HG03432 (cell line): ENCODE data around the gene ALG12.
A peak's percentile ranks its signal among the peaks of the same experiment; 100 is the strongest.
"Not testable (repeated sequence)": the region's sequence is repeated elsewhere in the genome, so short reads cannot be mapped to it uniquely, and the experiment has no call there.

Experiments used
- ATAC-seq: cut with Tn5 transposase; IDR thresholded peaks from one replicate; pipeline ENCODE4 v1.9.1; 2021; ENCODE audit warnings: mild to moderate bottlenecking, moderate library complexity; ENCODE audit not compliant: unreplicated experiment

ALG12 gene

DNA sequence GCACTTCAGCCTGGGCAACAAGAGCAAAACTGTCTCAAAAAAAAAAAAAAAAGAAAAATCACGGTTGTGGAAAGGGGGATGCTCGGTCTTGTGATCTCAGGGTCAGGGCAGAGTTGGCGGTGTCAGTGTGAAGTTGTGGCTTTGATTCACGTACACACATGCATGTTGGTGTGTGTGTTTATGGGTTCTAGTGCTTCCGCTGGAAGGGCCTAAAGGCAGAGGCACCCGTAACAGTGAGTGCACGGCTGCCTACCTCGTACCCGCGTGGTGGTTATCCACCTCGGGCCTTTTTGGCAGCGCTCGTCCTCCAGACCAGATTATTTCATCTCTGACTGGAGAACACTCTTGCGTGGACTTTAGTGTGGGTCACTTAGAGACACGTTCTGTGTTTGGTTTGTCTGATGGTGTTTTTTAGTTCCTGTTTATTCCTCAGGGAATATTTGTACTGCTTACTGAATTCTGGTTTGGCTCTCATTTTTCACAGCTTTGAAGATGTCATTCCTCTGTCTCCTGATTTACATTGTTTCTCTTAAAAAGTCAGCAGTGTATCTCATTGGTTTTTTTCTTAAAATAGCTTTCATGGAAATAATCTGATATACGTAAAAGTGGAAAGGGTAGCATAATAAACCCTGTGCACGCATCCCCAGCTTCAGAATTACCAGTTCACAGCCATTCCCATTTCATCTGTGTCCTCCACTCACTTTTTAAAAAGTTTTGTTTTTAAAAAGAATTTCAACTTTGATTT, 49.0 kb downstream of the ALG12 start:
- no peak for ATAC-seq

DNA sequence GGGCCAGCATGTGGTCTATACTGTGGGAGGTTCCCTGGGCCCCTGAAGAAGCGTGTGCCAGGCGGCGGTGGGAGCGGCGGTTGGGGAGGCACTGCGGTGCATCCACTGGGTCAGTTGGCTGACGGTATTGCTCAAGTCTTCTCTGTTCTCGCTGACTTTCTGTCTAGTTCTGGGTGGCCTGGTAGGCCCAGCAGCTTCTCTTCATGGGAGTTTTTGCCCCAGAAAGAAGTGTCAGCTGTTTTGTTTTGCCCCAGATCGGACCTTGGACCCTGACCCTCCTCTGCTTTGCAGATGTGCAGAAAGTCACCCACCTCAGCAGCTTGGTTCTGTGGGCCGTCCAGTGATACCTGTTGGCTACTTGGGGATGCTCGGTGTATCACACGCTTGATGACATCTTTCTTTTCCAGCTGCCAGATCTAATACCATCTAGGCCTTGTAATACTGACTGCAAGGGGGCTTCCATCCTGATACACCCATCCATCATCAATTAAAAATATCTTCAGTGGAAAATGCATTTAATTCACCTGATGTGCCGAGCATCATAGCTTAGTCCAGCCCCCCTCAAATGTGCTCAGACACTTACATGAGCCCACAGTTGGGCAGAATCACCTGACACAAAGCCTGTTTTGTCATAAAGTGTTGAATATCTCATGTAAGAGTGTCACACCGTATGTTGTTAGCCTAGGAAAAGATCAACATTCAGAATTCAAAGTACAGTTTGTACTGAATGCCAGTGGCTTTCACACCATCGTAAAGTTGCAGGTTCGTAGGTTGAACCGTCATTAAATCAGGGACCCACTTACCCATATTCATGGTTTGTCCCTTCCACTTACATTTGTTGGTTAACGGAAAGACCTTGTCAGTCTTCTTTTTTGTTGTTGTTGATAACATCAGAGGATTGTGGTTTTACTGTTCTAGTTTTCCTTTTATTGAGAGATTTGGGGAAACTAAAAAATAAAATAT, 50.7 kb downstream of the ALG12 start:
- ATAC-seq, result no peak

DNA sequence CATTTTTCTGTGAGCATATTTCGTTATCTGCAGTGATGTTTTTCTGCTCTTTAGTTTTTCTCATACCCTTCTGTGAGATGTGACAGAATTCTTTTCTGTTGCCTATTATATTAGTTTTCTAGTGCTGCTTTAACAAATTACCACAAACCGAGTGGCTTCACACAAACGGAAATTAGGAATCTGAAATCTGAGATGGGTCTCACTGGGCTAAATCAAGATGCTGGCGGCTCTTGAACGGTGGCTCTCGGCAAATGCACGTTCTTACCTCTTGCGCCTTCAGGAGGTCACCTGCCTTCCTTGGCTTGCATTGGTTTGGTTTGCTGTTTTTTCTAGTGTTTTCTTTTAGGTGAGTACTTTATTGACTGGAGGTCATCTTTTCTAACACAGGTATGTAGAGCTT, 51.6 kb downstream of the ALG12 start:
- ATAC-seq, result no peak

DNA sequence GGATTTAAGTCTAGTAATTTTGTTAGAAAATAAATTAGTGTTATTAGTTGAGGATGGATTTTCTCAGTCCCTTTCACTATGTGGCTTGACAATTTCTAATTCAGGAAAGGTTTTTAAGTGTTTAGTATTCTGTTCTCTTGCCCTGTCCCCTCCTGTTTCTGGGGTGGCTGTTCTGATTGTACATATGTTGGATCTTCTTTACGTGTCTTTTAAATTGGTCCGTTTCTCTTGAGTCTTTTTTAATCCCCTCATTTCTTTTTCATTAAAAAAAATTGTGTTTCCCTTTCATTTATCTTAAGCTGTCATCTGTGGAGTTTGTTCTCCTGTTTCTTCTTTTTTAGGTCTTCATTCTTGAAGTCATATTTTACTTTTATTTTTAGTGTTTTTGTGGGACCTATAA, 52.1 kb downstream of the ALG12 start:
- no peak for ATAC-seq

DNA sequence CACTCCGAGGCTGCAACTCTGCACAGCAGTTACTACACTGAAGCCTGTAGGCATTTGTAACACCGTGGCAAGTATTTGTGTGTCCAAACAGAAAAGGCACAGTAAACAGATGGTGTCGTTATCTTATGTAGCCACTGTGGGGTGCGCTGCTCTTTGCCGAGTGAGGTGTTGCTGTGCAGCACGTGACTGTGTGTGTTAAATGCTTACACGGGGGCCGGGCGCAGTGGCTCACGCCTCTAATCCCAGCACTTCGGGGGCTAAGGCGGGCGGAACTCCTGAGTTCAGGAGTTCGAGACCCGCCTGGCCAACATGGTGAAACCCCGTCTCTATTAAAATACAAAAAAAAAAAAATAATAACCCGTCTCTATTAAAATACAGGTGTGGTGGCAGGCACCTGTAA, 53.1 kb downstream of the ALG12 start:
- no peak for ATAC-seq

DNA sequence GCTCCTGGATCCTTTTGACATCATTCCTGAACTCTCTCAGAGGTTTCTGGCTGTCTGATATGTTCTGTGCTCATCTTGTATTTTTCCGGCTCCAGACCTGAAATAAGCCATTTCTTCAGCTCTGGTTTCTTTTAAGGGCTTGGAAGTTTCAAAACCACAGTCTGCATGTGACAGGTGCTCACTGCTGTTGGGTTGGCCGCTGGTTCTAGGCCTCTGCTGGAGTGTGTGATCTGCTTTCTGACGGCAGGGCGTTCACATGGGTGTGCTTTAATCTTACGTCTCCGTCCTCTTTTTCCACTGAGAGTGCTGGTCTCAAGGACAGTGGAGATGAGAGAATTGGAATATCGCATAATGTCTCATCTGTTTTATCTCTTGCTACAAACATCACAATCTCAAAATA, 54.3 kb downstream of the ALG12 start:
- ATAC-seq, result no peak

DNA sequence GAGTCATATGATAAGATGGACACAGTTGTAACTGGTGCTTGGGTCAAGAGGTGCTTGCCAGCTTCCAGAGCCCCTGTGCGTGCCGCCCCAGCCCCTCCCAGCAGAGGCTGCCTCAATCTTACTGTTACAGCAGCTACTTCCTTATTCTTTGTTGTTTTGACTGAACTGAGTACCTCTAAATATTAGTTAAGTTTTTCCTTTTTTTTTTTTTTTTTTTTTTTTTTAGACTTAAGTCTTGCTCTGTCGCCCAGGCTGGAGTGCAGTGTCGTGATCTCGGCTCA, 55.8 kb downstream of the ALG12 start:
- no peak for ATAC-seq

DNA sequence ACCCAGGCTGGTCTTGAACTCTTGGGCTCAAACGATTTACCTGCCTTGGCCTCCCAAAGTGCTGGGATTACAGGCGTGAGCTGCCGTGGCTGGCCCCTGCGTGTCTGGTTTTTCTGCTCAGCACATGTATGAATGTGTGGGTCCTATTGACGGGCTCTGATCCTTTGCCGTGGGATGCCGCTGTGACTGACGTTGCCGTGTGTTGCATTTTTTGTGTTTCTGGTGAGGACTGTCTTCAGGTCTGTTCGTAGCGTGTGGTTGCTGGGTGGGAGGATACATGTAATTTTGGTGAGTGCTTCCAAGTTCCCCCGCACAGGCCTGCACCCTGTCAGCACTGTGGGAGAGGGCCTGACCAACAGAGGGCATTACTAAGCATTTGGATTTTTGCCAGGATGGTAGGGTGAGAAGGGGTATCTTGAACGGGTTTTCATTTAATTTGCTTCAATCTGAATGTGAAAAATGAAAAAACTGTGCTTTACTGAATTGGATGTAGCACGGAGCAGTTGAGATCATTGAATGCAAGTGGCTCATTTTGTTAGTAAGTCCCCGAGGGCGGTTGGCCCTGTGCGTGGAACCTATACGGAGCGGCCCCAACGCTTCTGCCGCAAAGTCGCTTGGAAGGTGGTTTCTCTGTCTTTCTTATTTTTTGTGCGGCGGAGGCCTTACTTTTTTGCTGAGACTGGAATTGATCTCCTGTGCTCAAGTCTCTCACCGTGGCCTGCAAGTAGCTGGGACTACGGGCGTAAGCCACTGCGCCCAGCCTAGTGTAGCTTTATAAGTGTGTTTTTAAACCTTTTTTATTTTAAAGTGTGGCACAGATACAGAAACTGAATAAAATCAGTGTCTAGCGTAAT, 56.4 kb downstream of the ALG12 start:
- no peak for ATAC-seq

DNA sequence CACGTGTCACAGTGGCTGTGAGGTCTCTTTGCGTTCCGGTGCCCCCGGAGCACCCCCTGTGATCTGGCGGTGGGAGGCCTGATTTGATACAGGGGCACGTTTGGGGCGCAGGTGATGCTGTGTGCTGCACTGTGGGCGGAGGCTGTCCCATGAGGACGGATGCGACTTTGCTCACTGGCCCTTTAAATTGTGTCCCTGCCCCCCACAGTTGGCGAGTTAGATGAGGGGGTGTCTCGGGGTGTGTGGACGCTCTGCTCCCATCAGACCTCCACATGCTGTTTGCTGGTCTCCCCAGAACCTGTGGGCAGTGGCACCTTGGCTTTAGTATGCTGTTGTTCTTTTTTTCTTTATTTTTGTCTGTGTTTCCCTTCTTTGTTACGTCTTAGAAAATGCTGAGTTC, 59.4 kb downstream of the ALG12 start:
- no peak for ATAC-seq

DNA sequence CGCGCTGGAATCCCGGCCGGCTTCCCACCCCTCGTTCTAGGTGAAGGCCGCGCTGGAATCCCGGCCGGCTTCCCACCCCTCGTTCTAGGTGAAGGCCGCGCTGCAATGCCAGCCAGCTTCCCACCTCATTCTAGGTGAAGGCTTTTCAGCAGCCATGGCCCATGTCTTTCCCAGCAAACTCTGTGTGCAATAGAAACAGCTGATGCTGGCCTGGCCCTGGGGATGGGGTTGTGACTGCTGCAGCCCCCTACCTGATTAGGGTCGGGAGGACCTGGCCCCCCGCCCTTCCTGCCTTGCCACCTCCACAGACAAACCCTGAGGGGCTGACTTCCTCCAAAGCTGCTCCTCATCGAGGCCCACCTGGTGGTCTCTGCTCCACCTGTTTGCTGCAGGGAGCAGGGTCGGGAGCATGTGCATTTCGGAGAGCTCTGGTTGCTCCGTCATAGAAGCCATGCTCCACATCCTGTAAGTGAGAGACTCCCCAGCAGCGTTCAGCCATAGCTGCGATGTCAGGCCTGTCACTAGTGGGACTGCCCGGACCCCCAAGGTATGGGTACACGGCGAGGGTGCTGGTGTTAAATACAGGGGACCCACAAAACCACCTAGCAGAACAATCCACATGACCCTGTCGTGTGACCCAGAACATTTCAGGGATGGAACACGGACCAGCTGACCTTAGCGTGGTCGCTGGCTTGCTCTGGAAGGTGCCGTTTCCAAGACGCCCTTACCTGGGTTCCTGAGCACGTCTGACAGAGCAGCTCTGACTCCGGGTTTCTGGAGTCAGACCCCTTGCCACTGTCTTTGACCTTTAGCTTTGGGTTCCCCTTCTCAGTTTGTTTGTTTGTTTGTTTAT, 61.2 kb downstream of the ALG12 start:
- ATAC-seq, result no peak

DNA sequence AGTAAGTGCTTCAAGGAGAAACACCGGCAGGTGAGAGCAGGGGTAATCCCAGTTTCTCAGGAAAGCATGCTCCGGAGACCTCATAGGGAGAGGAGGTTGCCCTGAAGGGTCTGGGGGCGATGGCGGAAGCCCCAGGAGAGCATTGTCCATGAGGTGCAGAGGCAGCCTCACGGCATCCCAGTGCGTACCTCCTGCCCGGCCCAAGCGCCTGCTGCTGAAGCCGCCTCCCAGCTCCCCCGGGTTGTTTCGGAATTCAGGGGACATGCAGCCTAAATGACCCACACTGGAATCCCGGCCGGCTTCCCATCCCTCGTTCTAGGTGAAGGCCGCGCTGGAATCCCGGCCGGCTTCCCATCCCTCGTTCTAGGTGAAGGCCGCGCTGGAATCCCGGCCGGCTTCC, 61.9 kb downstream of the ALG12 start:
- ATAC-seq, result no peak

DNA sequence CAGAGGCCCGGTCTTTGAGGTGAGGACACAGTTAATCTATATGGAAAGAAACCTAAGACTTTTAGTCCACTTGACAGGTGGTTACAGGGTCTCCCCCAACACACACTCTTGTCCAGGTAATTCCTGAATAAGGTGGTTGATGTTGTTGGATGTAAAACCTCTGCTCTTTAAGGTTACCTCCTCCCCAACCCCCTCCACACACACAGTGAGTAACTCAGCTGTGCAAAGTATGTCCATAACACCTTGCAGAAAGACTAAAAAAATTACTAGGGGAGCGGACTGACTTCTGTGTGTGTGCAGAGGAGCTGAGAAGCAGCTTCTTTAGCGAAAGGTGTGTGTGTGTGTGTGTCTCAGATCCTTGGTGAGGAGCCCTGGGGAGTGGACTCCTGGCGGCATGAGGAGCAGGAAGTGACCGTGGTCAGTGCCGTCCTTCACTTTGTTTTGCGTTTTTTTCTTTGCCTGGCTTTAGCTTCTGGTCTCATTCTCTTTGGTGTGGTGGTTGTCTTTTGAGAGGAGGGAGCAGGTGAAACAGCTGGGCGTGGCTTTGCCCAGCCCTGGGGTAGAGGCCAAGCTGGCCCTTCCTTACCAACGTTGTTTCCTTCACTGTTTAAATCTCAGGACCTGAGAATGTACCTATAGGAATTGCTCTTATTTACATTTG, 62.9 kb downstream of the ALG12 start:
- ATAC-seq, result no peak

DNA sequence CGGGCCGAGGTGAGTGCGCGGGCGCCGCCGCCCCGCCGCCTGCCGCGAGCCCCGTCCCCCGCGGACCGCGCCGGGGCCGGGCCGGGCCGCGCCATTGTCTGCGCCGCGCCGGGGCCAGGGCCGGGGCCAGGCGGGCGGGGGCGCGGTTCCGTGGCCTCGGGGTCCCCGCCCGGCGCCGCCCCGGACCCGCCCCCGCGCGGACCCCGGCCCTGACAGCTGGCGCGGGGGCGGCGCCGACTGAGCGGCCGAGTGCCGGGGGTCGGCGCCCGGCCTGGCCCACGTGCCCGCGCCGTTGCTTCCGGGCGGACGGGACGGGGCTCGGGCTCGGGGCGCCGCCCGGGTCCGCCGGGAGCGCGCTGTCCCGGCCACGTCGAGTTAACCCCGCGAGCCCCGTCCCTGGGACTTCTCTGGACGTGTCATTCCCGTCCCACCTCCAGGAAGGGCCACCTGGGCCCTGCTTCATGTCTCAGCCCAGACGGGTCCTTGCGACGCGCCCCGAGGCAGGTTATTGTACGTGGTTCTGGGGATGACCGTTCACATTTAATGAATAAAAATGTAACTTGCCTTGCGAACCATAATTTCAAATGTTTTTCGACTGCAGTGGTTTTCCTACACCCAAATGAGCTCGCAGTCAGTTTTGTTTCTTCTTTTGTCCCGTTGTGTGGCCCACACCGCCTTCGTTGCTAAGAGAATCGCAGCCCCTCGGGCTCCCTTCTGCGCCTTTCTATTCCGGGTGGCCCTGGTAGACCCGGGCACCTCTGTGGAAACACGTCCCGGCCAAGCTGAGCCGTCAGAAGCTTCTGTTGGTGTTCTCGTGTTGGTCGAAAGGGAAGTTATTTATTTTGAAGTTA, 64.0 kb downstream of the ALG12 start:
- ATAC-seq, result peak; percentile 37

DNA sequence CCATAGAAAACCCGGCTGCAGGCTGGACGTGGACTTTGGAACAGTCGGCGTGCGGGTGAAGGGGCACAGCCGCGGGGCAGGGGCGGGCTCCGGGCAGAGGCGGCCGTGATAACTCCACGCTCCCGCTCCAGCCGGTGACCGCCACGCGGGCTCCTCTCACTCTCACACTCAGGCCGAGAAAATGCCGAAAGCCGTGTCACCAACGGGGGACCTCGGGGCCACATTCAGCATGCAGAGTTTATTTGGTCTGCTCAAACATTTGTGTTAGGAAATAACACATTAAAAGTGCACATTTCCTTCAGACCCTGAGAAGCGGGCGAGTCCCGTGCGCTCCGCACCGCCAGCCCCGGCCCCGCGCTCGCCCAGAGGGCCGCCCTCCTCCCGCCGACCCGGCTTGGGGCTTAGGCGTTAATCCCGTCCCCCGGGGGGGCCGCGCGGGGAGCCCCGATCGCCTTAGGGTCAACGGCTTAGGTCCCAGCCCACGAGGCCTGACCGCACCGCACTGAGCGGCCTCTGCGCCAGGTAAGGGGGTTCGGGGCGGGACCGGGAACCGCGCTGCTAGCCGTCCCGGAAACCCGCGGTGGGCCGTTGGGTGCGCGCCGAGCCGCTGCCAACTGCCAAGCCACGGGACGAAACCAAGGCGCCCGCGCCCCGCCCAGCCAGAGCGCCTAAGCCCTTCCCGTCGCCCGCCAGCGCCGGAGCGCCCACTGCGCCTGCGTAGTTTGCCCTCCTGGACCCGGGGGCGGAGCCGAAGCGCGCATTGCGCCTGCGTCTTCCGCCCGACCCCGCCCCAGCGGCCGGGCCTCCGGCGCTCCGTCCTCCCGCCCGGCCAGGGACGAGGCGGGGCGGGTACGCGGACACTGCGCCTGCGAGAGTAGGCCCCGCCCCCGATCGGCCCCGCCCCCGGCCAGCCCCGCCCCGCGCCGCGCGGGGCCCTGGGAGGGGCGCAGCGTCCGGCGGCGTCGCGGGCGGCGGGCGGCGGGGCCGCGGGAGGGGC, 65.0 kb downstream of the ALG12 start, which contains the start of gene ZBED4:
Gene ZBED4, plus strand, starts transcription at position 947 of the 997 bp plus-strand sequence. CDS start 29,819 bp downstream, outside the sequence.
- peak; percentile 74 for ATAC-seq

DNA sequence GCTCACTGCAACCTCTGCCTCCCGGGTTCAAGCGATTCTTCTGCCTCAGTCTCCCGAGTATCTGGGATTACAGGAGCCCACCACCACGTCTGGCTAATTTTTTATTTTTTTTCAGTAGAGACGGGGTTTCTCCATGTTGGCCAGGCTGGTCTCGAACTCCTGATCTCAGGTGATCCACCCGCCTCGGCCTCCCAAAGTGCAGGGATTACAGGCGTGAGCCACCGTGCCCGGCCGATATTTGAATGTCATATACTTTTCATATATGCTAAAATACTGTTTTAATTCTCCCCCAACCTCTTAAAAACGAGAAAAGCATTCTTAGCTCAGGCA, 65.7 kb downstream of the ALG12 start:
- ATAC-seq, result not testable (repeated sequence)

DNA sequence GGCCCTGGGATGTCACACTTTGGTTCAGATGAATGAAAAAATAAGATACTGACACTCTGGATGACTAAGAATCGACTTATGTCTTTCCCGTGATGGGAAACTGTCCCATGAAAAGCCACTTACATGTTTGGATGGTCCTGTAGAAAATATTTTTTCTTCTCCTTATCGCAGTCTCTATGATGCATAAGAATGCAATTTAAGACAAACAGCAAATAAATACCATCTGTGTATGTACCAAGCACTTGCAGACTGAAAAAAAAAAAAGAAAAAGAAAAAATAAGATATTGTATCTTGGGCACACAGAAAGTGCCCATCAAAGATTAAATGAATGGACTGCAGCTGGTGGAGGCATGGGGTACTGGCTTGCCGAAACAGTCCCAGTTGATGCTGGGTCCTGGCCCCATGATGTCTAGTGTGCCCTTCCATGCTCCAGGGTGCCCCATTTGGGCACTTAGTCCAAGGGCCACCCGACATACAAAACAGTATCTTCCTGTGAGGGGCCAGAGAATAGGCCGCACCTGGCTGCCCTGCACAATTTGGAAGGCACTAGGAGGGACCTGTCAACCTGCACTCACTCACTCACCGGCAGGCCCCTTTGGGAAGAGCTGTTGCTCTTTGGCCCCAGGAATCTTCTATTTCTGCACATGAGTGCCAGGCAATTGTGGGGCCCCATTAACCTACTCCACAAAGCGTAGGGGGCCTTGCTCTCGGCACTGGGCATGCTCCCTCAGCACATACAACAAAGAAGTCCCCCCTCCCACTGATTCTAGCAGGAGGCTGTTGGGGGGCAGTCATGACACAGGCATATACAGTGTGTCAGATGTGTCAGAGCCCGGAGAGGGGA, 67.1 kb downstream of the ALG12 start:
- no peak for ATAC-seq
